Caco-2 (cell line): Measurements from ENCODE around the gene TTLL8. TPM values are rescaled to one million over a fixed set of nuclear protein-coding genes. Genes with fewer than 3 reads are reported as not detected.
"Not testable (repeated sequence)": the region's sequence is repeated elsewhere in the genome, so short reads cannot be mapped to it uniquely, and the experiment has no call there.

Experiments
- BruUV-seq: library from RNA; stranded (reverse); fragments of 400-500 nt; replicated peaks from 2 replicates; lab custom pipeline; 2021; lab: Mats Ljungman, UMichigan
- CTCF ChIA-PET: fragments of 300-600 bp; sonication (Branson Sonifier 250); formaldehyde crosslinking; loops from one replicate; lab custom pipeline; 2022; ENCODE audit warnings: antibody characterized with exemption; lab: Charles Lee
- POLR2A ChIA-PET: fragments of 300-600 bp; sonication (Branson Sonifier 250); formaldehyde crosslinking; loops from one replicate; lab custom pipeline; 2022; ENCODE audit warnings: antibody characterized with exemption; lab: Charles Lee
- DNase-seq, 2 experiments: peaks; one replicate each; pipeline versions ENCODE4 v3.0.0 to v3.0.0-alpha.2; 2020 to 2022
- H3K27me3 ChIP-seq: replicated peaks from 2 replicates; pipeline ENCODE4 v1.6.0; 2011; ENCODE audit warnings: low read length; ENCODE audit not compliant: control insufficient read depth, insufficient read depth
- H3K36me3 ChIP-seq: 2 replicates; pipeline ENCODE4 v1.5.1; 2011; ENCODE audit warnings: low read length; ENCODE audit not compliant: control insufficient read depth, insufficient read depth
- H3K4me1 ChIP-seq: fragments of 250-450 bp; sonication (Bioruptor Pico); 2 replicates; pipeline ENCODE4 v1.5.1; 2020; ENCODE audit warnings: mild to moderate bottlenecking
- H3K4me3 ChIP-seq: 2 replicates; pipeline ENCODE4 v1.5.1; 2011; ENCODE audit warnings: low read depth, mild to moderate bottlenecking, control low read depth, low read length
- H3K9me3 ChIP-seq: fragments of 250-450 bp; sonication (Bioruptor Pico); 2 replicates; pipeline ENCODE4 v1.5.1; 2020; ENCODE audit warnings: mild to moderate bottlenecking, moderate library complexity
- H3K27ac Mint-ChIP-seq: one replicate; pipeline ENCODE4 v1.8.0; 2022; ENCODE audit warnings: mixed read lengths; ENCODE audit not compliant: unreplicated experiment
- H3K27me3 Mint-ChIP-seq: one replicate; pipeline ENCODE4 v1.8.0; 2022; ENCODE audit warnings: mixed read lengths; ENCODE audit not compliant: insufficient read depth, unreplicated experiment
- H3K36me3 Mint-ChIP-seq: one replicate; pipeline ENCODE4 v1.8.0; 2022; ENCODE audit warnings: mild to moderate bottlenecking, mixed read lengths; ENCODE audit not compliant: insufficient read depth, unreplicated experiment
- H3K4me1 Mint-ChIP-seq: one replicate; pipeline ENCODE4 v1.8.0; 2022; ENCODE audit warnings: low read depth, mixed read lengths; ENCODE audit not compliant: unreplicated experiment
- H3K4me3 Mint-ChIP-seq: one replicate; pipeline ENCODE4 v1.8.0; 2022; ENCODE audit warnings: mild to moderate bottlenecking, moderate library complexity, mixed read lengths; ENCODE audit not compliant: unreplicated experiment
- H3K9me3 Mint-ChIP-seq: one replicate; pipeline ENCODE4 v1.8.0; 2022; ENCODE audit warnings: mixed read lengths; ENCODE audit not compliant: unreplicated experiment
- intact Hi-C: fragments of 100-400 bp; cut with micrococcal nuclease; formaldehyde crosslinking; loops from one replicate; pipeline ENCODE4 v1.10.0; 2022; ENCODE audit not compliant: unreplicated experiment
- total RNA-seq: library from RNA; stranded (reverse); gene quantifications from 2 replicates; pipeline ENCODE4 v1.2.3, GENCODE V29; 2022
- TF ChIP-seq, protein P1 (sequence below), 2 experiments: fragments of 200-600 bp in 1 of 2; IDR thresholded peaks; 1 replicate in 1 of 2; 2 replicates in 1 of 2; pipeline versions ENCODE4 v1.5.1 to v1.8.0; 2011 to 2022; ENCODE audit warnings: antibody characterized with exemption in 1 of 2, control low read depth in 1 of 2, inconsistent platforms in 1 of 2, low read depth in 1 of 2, low read length in 1 of 2, mild to moderate bottlenecking in 1 of 2, moderate library complexity in 1 of 2; ENCODE audit not compliant: insufficient read depth in 1 of 2, severe bottlenecking in 1 of 2, unreplicated experiment in 1 of 2

The TTLL8 gene
- total RNA-seq, 1 experiment from 2014 or later, result not detected

DNA sequence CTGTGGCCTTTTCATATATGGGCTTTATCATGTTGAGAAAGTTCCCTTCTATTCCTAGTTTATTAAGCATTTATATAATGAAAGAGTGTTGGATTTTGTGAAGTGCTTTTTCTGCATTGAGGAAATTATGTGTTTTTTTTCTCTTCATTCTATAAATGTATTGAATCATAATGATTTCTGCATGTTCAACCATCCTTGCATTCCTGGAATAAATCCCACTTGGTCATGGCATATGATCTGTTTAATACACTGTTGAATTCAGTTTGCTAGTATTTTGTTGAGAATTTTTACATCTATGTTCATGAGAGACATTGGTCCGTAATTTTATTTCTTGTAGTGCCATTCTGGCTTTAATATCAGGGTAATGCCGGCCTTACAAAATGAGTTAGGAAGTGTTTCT is 71.8 kb downstream of the TTLL8 start:
- DNase-seq, result no peak
- ChIA-PET POLR2A (no interaction called here), CTCF (no interaction called here)
- no peak overlapping the region for H3K4me3 ChIP-seq
- H3K27me3 ChIP-seq, result no peaks in the 10 kb centered on the region
- no peaks in the 10 kb centered on the region for H3K36me3 Mint-ChIP-seq
- no TSS peak for BruUV-seq
- no peak overlapping the region for H3K4me3 Mint-ChIP-seq
- H3K9me3 ChIP-seq, result peaks cover 13% of the 10 kb centered on the region
- TF ChIP-seq, protein P1, sequence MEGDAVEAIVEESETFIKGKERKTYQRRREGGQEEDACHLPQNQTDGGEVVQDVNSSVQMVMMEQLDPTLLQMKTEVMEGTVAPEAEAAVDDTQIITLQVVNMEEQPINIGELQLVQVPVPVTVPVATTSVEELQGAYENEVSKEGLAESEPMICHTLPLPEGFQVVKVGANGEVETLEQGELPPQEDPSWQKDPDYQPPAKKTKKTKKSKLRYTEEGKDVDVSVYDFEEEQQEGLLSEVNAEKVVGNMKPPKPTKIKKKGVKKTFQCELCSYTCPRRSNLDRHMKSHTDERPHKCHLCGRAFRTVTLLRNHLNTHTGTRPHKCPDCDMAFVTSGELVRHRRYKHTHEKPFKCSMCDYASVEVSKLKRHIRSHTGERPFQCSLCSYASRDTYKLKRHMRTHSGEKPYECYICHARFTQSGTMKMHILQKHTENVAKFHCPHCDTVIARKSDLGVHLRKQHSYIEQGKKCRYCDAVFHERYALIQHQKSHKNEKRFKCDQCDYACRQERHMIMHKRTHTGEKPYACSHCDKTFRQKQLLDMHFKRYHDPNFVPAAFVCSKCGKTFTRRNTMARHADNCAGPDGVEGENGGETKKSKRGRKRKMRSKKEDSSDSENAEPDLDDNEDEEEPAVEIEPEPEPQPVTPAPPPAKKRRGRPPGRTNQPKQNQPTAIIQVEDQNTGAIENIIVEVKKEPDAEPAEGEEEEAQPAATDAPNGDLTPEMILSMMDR (IDR thresholded peaks at IDR 0.05; ENCODE audit: insufficient read depth in 1 of 2, low read depth in 1 of 2, low read length in 1 of 2, severe bottlenecking in 1 of 2, unreplicated experiment in 1 of 2), result no peak
- no peaks in the 10 kb centered on the region for H3K4me1 ChIP-seq
- intact Hi-C loops, result loop anchor here (10.0 kb wide), 1 partner anchor 48 kb away; no protein-coding TSS in a partner anchor
- no peaks in the 10 kb centered on the region for H3K36me3 ChIP-seq
- no peaks in the 10 kb centered on the region for H3K27me3 Mint-ChIP-seq
- H3K9me3 Mint-ChIP-seq, result peaks cover 15% of the 10 kb centered on the region
- no peak overlapping the region for H3K27ac Mint-ChIP-seq
- no peaks in the 10 kb centered on the region for H3K4me1 Mint-ChIP-seq

DNA sequence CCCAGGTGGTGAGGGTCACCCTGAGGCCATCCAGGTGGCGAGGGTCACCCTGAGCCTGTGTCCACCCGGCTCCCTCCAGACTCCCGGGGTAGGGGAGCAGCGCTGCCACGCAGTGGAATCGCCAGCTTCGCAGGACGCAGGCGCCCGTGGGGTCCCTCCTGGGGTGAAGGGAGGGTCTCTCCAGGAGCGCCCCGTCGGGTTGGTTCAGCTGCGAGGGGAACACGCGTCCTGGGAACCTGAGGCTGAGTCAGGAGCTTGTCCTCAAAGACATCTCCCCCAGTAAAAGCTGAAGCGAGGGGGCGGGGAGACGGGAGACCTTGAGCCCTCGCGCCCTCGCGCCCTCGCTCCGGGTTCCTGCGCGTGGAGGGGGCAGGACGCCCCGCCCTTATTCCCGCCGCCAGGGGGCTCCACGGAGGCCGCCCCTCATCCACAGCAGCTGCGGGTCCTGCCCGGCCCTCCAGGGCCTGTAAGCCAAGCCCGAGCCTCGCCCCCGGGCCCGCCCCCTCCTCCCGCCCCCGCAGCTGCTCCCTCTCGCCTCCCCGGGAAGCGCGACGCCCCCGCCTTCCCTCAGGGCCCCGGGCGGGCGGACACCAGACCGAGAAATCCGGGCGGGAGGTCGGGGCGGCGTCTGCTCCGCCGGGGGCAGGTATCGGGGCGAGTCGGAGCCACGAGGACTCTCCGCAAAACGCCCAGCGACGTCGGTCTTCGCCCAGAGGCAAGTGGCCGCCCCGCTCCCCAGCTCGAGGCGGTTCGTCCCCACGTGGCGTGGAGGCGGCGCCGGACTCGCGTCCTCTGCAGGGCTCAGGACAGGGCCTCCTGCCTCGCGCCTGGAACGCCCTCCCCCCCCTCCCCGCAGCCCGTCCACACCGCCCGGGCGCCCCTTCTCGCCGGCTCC is 74.7 kb downstream of the TTLL8 start:
- H3K9me3 Mint-ChIP-seq, result peaks cover 12% of the 10 kb centered on the region
- H3K27ac Mint-ChIP-seq, result no peak overlapping the region
- intact Hi-C loops, result loop anchor here (10.0 kb wide), 1 partner anchor 51 kb away; no protein-coding TSS in a partner anchor
- no peaks in the 10 kb centered on the region for H3K4me1 ChIP-seq
- H3K36me3 ChIP-seq, result no peaks in the 10 kb centered on the region; the same call in 1 of the 2 replicates
- no TSS peak for BruUV-seq
- TF ChIP-seq, protein P1 (IDR thresholded peaks at IDR 0.05; ENCODE audit: insufficient read depth in 1 of 2, low read depth in 1 of 2, low read length in 1 of 2, severe bottlenecking in 1 of 2, unreplicated experiment in 1 of 2), result peak; percentile 20 to 33
- peak overlapping the region; percentile 37 for H3K4me3 Mint-ChIP-seq
- no peaks in the 10 kb centered on the region for H3K27me3 Mint-ChIP-seq
- no peaks in the 10 kb centered on the region for H3K4me1 Mint-ChIP-seq
- CTCF ChIA-PET, result interaction anchor here (2.4 kb wide), 1 partner anchor 47 kb away, joined by 11 read pairs; no protein-coding TSS in a partner anchor
- POLR2A ChIA-PET, result interaction anchor here (0.7 kb wide), 1 partner anchor 12 kb away, joined by 24 read pairs; no protein-coding TSS in a partner anchor
- H3K27me3 ChIP-seq, result no peaks in the 10 kb centered on the region
- DNase-seq, result peak; percentile 51 to 58
- H3K36me3 Mint-ChIP-seq, result no peaks in the 10 kb centered on the region
- H3K9me3 ChIP-seq, result peaks cover 18% of the 10 kb centered on the region
- H3K4me3 ChIP-seq, result peak overlapping the region; percentile 44

DNA sequence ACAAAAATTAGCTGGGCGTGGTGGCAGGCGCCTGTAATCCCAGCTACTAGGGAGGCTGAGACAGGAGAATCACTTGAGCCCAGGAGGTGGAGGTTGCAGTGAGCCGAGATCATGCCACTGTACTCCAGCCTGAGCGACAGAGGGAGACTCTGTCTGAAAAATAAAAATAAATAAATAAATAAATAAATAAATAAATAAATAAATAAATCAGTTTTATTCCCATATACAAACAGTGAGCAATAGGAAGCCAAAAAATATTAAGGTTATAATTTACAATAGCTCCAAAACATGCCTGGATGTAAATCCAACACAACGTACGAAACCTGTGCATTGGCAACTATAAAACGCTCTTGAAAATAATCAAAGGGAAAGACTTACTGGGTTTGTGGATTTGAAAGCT is 76.3 kb downstream of the TTLL8 start:
- H3K36me3 ChIP-seq, H3K4me1 ChIP-seq, H3K27me3 ChIP-seq, H3K4me1 Mint-ChIP-seq, H3K4me3 Mint-ChIP-seq, H3K4me3 ChIP-seq, H3K27ac Mint-ChIP-seq, BruUV-seq, H3K27me3 Mint-ChIP-seq, DNase-seq, H3K36me3 Mint-ChIP-seq, CTCF ChIA-PET, POLR2A ChIA-PET: not testable (repeated sequence)
- H3K9me3 Mint-ChIP-seq, result peaks cover 12% of the 10 kb centered on the region
- H3K9me3 ChIP-seq, result peaks cover 18% of the 10 kb centered on the region
- intact Hi-C loops, result loop anchor here (10.0 kb wide), 1 partner anchor 53 kb away; no protein-coding TSS in a partner anchor
